ENCODE data around the gene ABHD6. TPM values are rescaled to one million over a fixed set of nuclear protein-coding genes. Genes with fewer than 3 reads are reported as not detected.

ABHD6 gene
- total and polyA plus RNA-seq, 11 donors: 2.9 to 14.6 (median 6.9) TPM

- Histone ChIP-seq H3K27ac (peak overlapping the region in 1 of 12 donors; percentile 69), H3K27me3 (no peaks in the 10 kb centered on the region), H3K4me3 (no peak overlapping the region), H3K4me1 (peaks cover 0 to 13% (median 5%) of the 10 kb centered on the region in 12 donors), H3K36me3 (peaks cover 0 to 11% (median 4%) of the 10 kb centered on the region in 9 donors), H3K9me3 (no peaks in the 10 kb centered on the region)
- no peak for TF ChIP-seq POLR2A (IDR thresholded peaks at IDR 0.05)
- TF ChIP-seq CTCF (IDR thresholded peaks at IDR 0.05): no peak
- intact Hi-C loops (cut with DNase I): loop anchor here in 1 of 10 donors (5.0 kb wide), 1 partner anchor 46 kb away; no protein-coding TSS in a partner anchor
- 89 to 98% (median 94%) methylated on average over 3 of the region's 3 CpGs for WGBS, 4 donors
- ATAC-seq (no peak), DNase-seq (no peak)
These were observed 14.0 kb downstream of the ABHD6 start for GRCh38 chr3:58251631-58252035.

GRCh38 chr3:58254144-58254543 lies 16.6 kb downstream of the ABHD6 start:
- WGBS, 4 donors: 75 to 86% (median 78%) methylated on average over 4 of the region's 4 CpGs

GRCh38 chr3:58256061-58256460 lies 18.5 kb downstream of the ABHD6 start:
- DNase-seq: no peak
- no peaks in the 10 kb centered on the region for H3K4me1 ChIP-seq
- no peaks in the 10 kb centered on the region for H3K27me3 ChIP-seq
- ATAC-seq: no peak
- no peak overlapping the region for H3K4me3 ChIP-seq
- TF ChIP-seq CTCF (IDR thresholded peaks at IDR 0.05): no peak
- H3K27ac ChIP-seq: no peak overlapping the region
- intact Hi-C loops (cut with DNase I): no loop called here
- H3K9me3 ChIP-seq: no peaks in the 10 kb centered on the region
- 87 to 96% (median 91%) methylated on average over 1 of the region's 1 CpG for WGBS, 4 donors
- peaks cover 0 to 48% (median 29%) of the 10 kb centered on the region in 9 donors for H3K36me3 ChIP-seq

More at GRCh38 chr3:58254144-58254543, 16.6 kb downstream of the ABHD6 start:
- H3K4me3 ChIP-seq: no peak overlapping the region
- no peak for TF ChIP-seq CTCF (IDR thresholded peaks at IDR 0.05)
- TF ChIP-seq POLR2A (IDR thresholded peaks at IDR 0.05): no peak
- H3K27ac ChIP-seq: peak overlapping the region in 1 of 12 donors; percentile 69
- peaks cover 0 to 12% (median 5%) of the 10 kb centered on the region in 12 donors for H3K4me1 ChIP-seq
- no peaks in the 10 kb centered on the region for H3K27me3 ChIP-seq
- intact Hi-C loops (cut with DNase I): loop anchor here in 1 of 10 donors (5.0 kb wide), 1 partner anchor 43 kb away; no protein-coding TSS in a partner anchor
- no peak for ATAC-seq
- H3K9me3 ChIP-seq: no peaks in the 10 kb centered on the region
- peaks cover 0 to 36% (median 27%) of the 10 kb centered on the region in 9 donors for H3K36me3 ChIP-seq
- no peak for DNase-seq

- no peaks in the 10 kb centered on the region for H3K4me1 ChIP-seq
- H3K36me3 ChIP-seq: peaks cover 0 to 47% (median 29%) of the 10 kb centered on the region in 9 donors
- WGBS, 4 donors: 94 to 97% (median 97%) methylated on average over 4 of the region's 4 CpGs
- no peak for TF ChIP-seq CTCF (IDR thresholded peaks at IDR 0.05)
- no peak for TF ChIP-seq POLR2A (IDR thresholded peaks at IDR 0.05)
- no peak overlapping the region for H3K27ac ChIP-seq
- no peaks in the 10 kb centered on the region for H3K9me3 ChIP-seq
- no peak overlapping the region for H3K4me3 ChIP-seq
- intact Hi-C loops (cut with DNase I): no loop called here
- no peak for DNase-seq
- ATAC-seq: no peak
- H3K27me3 ChIP-seq: no peaks in the 10 kb centered on the region
These were observed 18.9 kb downstream of the ABHD6 start for GRCh38 chr3:58256511-58256910.
